Activated CD4-positive, alpha-beta T cell treated with anti-CD3 and anti-CD28 coated beads for 48 hours (primary cell): ENCODE data around the gene MICAL3.

Experiments
- DNase-seq: peaks from one replicate; pipeline ENCODE4 v3.0.0-alpha.2; 2020

MICAL3 gene

GRCh38 chr22:17808693-17809403 lies 215.5 kb downstream of the MICAL3 start:
- no peak for DNase-seq

- DNase-seq: no peak
These were observed 216.6 kb downstream of the MICAL3 start for GRCh38 chr22:17807578-17808410.

- DNase-seq: no peak
These were observed 217.3 kb downstream of the MICAL3 start for GRCh38 chr22:17807086-17807485.

DNA sequence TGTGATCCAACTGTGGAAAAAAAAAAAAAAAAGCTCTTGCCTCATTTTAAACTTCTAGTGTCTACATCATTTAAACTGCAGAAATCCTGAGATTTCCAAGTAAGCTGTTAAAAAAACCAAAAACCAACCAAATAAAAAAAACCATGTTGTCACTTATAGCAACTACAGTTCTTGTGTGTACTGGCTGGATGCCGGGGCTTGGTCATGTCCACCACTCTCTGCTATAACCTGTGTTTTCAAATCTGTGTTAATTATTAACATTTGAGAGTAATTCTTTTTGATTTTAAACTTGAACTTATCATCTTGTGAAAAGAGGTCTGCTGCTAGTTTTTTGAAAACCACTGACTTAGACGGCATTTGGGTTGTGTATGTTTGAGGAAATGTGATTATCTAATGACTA lies 217.9 kb downstream of the MICAL3 start:
- no peak for DNase-seq

GRCh38 chr22:17804331-17805080 lies 219.9 kb downstream of the MICAL3 start:
- DNase-seq: no peak

DNA sequence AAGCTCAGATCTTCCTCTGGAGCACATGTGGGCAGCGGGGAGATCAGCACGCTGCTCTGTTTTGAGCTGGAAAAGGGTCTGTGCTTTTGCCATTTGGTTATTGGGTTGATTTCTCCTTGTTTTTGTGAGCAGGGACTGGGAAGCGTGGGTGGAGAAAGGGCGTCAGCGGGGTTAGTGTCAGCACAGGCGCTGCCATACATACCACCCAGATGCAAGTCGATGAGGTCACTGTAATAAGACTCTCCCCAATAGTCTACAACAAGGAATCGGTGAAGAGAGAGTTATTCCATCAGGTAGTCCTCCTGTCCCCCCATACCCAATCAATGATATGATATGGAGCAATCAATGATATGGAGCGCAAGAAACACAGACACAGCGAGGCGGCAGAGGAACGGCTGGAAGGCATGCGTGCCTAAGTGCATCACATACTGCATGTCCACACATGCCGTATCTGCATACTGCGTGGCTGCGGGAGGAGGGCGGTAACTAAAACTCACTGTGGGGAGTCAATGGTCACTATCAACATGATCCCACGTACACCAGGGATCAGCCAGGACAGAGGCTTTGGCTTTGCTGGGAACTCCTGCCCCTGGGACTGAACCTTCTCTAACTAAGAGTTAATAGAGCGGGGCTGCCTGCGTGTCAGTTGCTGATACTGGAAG lies 220.6 kb downstream of the MICAL3 start:
- DNase-seq: no peak

DNA sequence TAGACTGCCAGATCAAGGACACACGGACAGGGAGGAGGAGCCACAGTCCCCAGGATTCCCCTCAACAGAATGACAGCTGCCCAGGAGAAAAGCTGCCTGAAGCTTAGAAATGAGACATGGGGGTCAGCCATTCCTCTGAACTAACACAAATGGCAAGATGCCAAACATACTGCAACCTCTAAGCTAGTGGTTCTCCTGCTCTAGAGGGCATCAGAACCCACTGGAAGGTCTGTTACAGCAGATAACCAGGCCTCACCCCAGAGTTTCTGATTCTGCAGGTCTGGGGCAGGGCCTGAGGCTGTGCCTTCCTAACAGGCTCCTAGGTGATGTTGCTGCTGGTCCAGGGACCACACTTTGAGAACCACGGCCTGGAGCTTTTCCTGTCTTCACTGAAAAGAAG lies 221.5 kb downstream of the MICAL3 start:
- DNase-seq: no peak

GRCh38 chr22:17802411-17802810 lies 221.9 kb downstream of the MICAL3 start:
- DNase-seq: no peak

DNA sequence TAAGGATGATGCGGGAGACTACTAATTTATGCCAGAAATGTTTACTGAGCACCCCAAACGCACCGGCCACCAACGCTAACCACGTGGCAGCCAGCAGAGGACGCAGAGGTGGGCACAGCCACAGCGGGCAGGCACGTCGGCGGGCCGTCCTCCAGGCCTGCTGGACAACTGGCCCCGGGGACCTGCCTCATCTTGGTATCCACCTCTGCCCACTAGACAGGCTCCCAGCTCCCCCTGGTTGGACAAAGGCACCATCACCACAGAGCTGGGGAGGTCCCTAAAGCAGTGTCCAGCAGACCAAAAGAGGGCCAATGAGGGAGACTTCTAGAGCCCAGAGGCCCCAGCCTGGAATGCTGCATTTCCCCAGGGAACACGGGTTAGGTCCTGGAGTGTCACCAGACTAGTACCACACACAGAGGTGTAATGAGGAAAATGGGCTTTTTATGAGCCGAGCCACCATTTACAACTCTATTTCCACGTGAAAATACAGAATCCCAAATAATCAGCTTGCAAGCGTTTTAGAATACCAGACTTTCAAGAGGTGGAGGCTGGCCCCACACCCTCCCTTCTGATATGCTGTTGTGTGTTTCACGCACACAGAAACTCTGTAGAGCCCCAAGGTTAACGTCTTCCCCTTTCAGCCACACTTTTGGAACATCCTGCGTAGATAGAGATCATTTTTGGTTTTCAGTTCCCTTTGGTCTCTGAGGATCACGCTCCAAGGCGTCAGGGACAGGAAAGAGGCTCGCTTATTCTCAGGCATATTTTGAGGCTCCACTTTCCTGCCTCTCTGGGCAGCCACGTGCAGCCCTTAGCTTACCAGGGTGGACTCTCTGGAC lies 226.4 kb downstream of the MICAL3 start:
- no peak for DNase-seq

GRCh38 chr22:17796695-17797094 lies 227.7 kb downstream of the MICAL3 start:
- no peak for DNase-seq

GRCh38 chr22:17795661-17796548 lies 228.5 kb downstream of the MICAL3 start:
- DNase-seq: no peak

- DNase-seq: no peak
These were observed 229.4 kb downstream of the MICAL3 start for GRCh38 chr22:17794726-17795542.

GRCh38 chr22:17792854-17793434 lies 231.4 kb downstream of the MICAL3 start:
- DNase-seq: no peak

DNA sequence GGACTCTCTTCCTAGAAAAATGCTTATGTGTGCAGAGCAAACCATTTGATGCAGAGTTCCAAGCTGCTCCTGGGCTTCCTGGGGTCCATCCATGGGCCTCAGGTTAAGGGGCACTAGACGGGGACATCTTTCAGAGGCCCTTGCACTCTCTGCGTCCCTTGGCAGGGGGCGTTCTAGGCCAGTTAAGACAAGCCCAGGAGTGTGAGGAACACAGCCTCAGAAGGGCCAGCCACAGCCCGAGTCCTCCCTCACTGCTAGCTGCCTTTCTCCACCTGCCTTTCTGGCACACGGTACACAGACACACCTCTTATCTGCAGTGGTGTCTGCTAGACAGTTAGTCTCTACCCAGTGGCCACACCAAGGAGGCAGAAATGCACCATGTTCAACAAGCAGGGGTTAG lies 232.1 kb downstream of the MICAL3 start:
- no peak for DNase-seq

DNA sequence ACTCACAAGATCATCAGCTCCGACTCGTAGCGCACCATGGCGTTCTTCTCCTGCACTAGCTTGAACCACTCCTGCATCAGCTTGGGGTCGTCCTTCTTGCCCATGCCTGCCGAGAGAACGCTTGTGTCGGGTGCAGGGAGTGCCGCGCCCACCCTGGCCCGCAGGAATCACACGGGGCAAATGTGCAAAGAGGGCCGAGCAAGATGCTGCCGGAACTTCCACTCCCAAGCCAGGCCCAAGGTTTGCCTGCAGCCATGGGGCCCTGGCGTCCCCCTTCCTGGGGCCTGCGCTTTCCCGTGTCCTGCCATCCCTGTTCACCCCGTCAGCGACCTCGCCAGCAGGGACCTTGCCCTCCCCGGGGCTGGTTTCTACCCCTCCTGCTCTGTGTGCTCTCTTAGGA lies 233.2 kb downstream of the MICAL3 start:
- DNase-seq: no peak

GRCh38 chr22:17789379-17790200 lies 234.8 kb downstream of the MICAL3 start:
- no peak for DNase-seq

- DNase-seq: no peak
These were observed 235.6 kb downstream of the MICAL3 start for GRCh38 chr22:17788528-17789378.
